ENCODE measurements around the gene VDAC2.

DNA sequence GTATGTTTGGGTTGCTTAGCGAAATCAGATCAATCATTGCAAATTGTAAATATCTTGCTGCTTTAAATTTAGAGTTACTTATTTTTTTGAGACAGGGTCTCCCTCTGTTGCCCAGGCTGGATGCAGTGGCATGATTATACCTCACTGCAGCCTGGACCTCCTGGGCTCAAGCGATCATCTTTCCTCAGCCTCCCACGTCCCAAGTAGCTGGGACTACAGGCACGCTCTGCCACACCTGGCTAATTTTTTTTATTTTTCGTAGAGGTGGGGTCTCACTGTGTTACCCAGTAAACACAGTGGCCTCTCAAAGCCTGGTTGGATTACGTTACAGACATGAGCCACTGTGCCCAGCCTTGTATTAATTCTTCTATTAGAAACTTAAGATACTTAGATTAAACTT is 1.7 kb downstream of the VDAC2 start:
- TF ChIP-seq CTCF (IDR thresholded peaks at IDR 0.05) (no peak), POLR2A (IDR thresholded peaks at IDR 0.05) (no peak), POLR2AphosphoS5 (IDR thresholded peaks at IDR 0.05) (no peak)
